ENCODE data around the gene PHF24. TPM values are rescaled to one million over a fixed set of nuclear protein-coding genes. Genes with fewer than 3 reads are reported as not detected.

The PHF24 gene
- total and polyA plus RNA-seq, 2 of the 13 experiments (the other 11 are each of a cell fraction or from before 2014, with no cell fraction given), result 0.05 TPM; not detected in 1

DNA sequence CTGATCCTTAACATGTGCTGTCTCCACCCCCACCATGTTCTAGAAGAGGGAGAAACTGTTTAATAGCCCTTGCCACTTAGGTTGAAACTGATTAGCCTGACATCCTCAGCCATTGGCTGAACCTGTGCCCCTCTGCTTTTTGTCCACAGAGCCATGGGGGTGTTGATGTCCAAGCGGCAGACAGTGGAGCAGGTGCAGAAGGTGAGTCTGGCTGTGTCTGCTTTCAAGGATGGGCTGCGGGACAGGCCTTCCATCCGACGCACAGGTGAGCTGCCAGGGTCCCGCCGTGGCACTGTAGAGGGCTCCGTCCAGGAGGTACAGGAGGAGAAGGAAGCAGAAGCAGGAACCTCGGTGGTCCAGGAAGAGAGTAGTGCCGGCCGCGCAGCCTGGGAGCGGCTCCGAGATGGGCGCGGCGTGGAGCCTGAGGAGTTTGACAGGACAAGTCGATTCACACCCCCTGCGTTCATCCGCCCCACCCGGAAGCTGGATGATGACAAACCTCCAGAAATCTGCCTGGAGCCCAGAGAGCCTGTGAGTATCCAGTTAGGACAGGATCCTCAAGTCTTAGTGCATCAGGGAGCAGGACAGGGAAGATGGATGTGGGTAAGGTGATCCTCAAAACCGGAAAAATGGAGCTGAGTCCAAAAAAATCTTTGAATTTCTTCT, 13.2 kb downstream of the PHF24 start:
- FAIRE-seq (no peak), DNase-seq (ENCODE audit: low spot score) (no peak), ATAC-seq (no peak)
- no peaks in the 10 kb centered on the region for H3K9me3 ChIP-seq (ENCODE audit: low read length)
- ChIA-PET CTCF (ENCODE audit: low intra/inter-chr PET ratio, low total read pairs) (no interaction called here), POLR2A (no interaction called here)
- no peaks in the 10 kb centered on the region for H4K20me1 ChIP-seq (ENCODE audit: insufficient read depth, low read length)
- TF ChIP-seq ISL2 (CRISPR knock-in tag; IDR thresholded peaks at IDR 0.05) (no peak), RNF2 (conservative IDR thresholded peaks at IDR 0.05; ENCODE audit: low read depth) (no peak), NCOA5 (CRISPR knock-in tag; IDR thresholded peaks at IDR 0.05) (no peak), PHB2 (IDR thresholded peaks at IDR 0.05; ENCODE audit: partially characterized antibody) (no peak), FOXA1 (IDR thresholded peaks at IDR 0.05) (no peak), FOXA1 (CRISPR knock-in tag; IDR thresholded peaks at IDR 0.05) (no peak), ATF7 (IDR thresholded peaks at IDR 0.05) (no peak), ATF7 (CRISPR knock-in tag; IDR thresholded peaks at IDR 0.05) (no peak), ZNF598 (CRISPR knock-in tag; IDR thresholded peaks at IDR 0.05; ENCODE audit: borderline replicate concordance) (no peak), DNMT1 (CRISPR knock-in tag; IDR thresholded peaks at IDR 0.05) (no peak), ZNF251 (CRISPR knock-in tag; IDR thresholded peaks at IDR 0.05) (no peak), CREM (IDR thresholded peaks at IDR 0.05) (no peak), CREM (CRISPR knock-in tag; IDR thresholded peaks at IDR 0.05) (no peak), ZNF562 (CRISPR knock-in tag; IDR thresholded peaks at IDR 0.05; ENCODE audit: borderline replicate concordance) (no peak), KAT7 (CRISPR knock-in tag; IDR thresholded peaks at IDR 0.05; ENCODE audit: borderline replicate concordance) (no peak)
- TF ChIP-seq, protein P1, sequence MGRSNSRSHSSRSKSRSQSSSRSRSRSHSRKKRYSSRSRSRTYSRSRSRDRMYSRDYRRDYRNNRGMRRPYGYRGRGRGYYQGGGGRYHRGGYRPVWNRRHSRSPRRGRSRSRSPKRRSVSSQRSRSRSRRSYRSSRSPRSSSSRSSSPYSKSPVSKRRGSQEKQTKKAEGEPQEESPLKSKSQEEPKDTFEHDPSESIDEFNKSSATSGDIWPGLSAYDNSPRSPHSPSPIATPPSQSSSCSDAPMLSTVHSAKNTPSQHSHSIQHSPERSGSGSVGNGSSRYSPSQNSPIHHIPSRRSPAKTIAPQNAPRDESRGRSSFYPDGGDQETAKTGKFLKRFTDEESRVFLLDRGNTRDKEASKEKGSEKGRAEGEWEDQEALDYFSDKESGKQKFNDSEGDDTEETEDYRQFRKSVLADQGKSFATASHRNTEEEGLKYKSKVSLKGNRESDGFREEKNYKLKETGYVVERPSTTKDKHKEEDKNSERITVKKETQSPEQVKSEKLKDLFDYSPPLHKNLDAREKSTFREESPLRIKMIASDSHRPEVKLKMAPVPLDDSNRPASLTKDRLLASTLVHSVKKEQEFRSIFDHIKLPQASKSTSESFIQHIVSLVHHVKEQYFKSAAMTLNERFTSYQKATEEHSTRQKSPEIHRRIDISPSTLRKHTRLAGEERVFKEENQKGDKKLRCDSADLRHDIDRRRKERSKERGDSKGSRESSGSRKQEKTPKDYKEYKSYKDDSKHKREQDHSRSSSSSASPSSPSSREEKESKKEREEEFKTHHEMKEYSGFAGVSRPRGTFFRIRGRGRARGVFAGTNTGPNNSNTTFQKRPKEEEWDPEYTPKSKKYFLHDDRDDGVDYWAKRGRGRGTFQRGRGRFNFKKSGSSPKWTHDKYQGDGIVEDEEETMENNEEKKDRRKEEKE (IDR thresholded peaks at IDR 0.05), result no peak
- TF ChIP-seq, protein P2, sequence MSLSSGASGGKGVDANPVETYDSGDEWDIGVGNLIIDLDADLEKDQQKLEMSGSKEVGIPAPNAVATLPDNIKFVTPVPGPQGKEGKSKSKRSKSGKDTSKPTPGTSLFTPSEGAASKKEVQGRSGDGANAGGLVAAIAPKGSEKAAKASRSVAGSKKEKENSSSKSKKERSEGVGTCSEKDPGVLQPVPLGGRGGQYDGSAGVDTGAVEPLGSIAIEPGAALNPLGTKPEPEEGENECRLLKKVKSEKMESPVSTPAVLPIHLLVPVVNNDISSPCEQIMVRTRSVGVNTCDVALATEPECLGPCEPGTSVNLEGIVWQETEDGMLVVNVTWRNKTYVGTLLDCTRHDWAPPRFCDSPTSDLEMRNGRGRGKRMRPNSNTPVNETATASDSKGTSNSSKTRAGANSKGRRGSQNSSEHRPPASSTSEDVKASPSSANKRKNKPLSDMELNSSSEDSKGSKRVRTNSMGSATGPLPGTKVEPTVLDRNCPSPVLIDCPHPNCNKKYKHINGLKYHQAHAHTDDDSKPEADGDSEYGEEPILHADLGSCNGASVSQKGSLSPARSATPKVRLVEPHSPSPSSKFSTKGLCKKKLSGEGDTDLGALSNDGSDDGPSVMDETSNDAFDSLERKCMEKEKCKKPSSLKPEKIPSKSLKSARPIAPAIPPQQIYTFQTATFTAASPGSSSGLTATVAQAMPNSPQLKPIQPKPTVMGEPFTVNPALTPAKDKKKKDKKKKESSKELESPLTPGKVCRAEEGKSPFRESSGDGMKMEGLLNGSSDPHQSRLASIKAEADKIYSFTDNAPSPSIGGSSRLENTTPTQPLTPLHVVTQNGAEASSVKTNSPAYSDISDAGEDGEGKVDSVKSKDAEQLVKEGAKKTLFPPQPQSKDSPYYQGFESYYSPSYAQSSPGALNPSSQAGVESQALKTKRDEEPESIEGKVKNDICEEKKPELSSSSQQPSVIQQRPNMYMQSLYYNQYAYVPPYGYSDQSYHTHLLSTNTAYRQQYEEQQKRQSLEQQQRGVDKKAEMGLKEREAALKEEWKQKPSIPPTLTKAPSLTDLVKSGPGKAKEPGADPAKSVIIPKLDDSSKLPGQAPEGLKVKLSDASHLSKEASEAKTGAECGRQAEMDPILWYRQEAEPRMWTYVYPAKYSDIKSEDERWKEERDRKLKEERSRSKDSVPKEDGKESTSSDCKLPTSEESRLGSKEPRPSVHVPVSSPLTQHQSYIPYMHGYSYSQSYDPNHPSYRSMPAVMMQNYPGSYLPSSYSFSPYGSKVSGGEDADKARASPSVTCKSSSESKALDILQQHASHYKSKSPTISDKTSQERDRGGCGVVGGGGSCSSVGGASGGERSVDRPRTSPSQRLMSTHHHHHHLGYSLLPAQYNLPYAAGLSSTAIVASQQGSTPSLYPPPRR (CRISPR knock-in tag; IDR thresholded peaks at IDR 0.05; ENCODE audit: borderline replicate concordance), result no peak
- TF ChIP-seq, protein P3, sequence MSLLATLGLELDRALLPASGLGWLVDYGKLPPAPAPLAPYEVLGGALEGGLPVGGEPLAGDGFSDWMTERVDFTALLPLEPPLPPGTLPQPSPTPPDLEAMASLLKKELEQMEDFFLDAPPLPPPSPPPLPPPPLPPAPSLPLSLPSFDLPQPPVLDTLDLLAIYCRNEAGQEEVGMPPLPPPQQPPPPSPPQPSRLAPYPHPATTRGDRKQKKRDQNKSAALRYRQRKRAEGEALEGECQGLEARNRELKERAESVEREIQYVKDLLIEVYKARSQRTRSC (CRISPR knock-in tag; IDR thresholded peaks at IDR 0.05; ENCODE audit: low read depth), result no peak
- WGBS (ENCODE audit: low lambda C conversion rate), result 54% methylated on average over 21 of the region's 21 CpGs
- H3K4me2 ChIP-seq (ENCODE audit: low read depth, low read length), result no peak overlapping the region
- in situ Hi-C loops (cut with HindIII; ENCODE audit: extremely low pct_ligation_motif_present, low pct_unique_long_range_greater_than_20kb), result no loop called here
- no peak overlapping the region for H3K9ac ChIP-seq (ENCODE audit: insufficient read depth, low read depth, low read length)
- BruUV-seq (replicated peaks), result no TSS peak
- no peaks in the 10 kb centered on the region for H3K79me2 ChIP-seq (ENCODE audit: insufficient read depth, low read length)
- H2AFZ ChIP-seq (ENCODE audit: low read length), result no peak overlapping the region
- no peak overlapping the region for H3K4me3 ChIP-seq (replicated peaks in 1 of 3; ENCODE audit: insufficient read depth in 1 of 3, low read depth in 2 of 3, low read length in 3 of 3)
- intact Hi-C loops (cut with micrococcal nuclease; ENCODE audit: unreplicated experiment), result no loop called here
- H3K27ac ChIP-seq (ENCODE audit: extremely low read length, insufficient read depth, low read length), result no peak overlapping the region
- H3K36me3 ChIP-seq (replicated peaks in 1 of 2; ENCODE audit: control insufficient read depth in 1 of 2, insufficient read depth in 2 of 2, low read length in 2 of 2), result no peaks in the 10 kb centered on the region
- peaks cover 0 to 1% of the 10 kb centered on the region in 2 experiments; a peak in 4 of 5 replicates for H3K27me3 ChIP-seq (ENCODE audit: control insufficient read depth in 1 of 2, insufficient read depth in 2 of 2, low read length in 2 of 2)
- H3K4me1 ChIP-seq (ENCODE audit: insufficient read depth, low read length), result no peaks in the 10 kb centered on the region
